EH (cell line): ENCODE measurements around the gene BAX.
A peak's percentile ranks its signal among the peaks of the same experiment; 100 is the strongest.
"Not testable (repeated sequence)": the region's sequence is repeated elsewhere in the genome, so short reads cannot be mapped to it uniquely, and the experiment has no call there.

Experiments
- DNase-seq: peaks from one replicate; pipeline ENCODE4 v3.0.0-alpha.2; 2015; ENCODE audit warnings: low read depth

The BAX gene

DNA sequence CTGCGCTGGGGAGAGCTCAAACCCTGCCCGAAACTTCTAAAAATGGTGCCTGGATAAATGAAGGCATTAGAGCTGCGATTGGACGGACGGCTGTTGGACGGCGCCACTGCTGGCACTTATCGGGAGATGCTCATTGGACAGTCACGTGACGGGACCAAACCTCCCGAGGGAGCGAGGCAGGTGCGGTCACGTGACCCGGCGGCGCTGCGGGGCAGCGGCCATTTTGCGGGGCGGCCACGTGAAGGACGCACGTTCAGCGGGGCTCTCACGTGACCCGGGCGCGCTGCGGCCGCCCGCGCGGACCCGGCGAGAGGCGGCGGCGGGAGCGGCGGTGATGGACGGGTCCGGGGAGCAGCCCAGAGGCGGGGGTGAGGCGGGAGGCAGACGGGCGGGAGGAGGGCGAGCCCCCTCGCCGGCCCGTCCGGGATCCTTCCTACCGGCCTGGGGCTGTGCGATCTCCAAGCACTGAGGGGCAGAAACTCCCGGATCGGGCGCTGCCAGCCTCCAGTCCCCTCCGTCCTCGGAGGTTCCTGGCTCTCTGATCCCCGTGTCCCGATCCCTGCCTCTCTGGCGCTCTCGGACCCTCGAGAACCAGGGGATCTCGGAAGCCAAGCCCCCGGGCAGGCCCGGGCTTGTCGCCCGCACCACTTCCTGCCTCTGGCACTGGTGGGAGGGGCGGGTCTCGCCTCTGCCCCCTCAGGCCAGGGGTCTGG is at the start of gene BAX:
TSS of gene BAX (plus strand) at position 281 of the 713 bp plus-strand sequence. CDS start at position 335, 54 bp downstream.
- peak; percentile 95 for DNase-seq

GRCh38 chr19:48905664-48906063 is 49.0 kb upstream of the BAX start:
- no peak for DNase-seq

GRCh38 chr19:48906324-48906723 is 48.4 kb upstream of the BAX start:
- DNase-seq: no peak

DNA sequence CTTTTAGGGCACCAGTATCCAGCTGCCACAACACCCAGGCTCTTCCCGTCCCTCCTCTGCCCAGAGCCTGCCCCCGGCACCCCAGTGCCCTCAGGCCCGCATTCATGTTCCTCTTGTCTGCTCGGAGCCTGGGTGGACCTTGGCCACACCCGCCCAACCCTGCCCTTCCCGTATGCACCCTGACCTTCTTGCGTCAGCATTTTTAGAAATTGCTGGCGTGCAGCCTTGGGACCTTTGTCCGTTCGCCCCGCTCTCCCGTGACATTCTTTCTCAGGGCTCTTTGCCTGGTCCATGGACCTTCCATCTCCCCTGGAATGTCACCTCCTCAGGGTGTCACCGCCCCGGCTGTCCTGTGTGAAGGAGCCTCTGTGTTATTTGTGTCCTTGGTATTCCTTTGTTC is 47.0 kb upstream of the BAX start:
- DNase-seq: no peak

- not testable (repeated sequence) for DNase-seq
Observed at GRCh38 chr19:48909424-48910077, 45.1 kb upstream of the BAX start.

GRCh38 chr19:48910803-48911202 is 43.9 kb upstream of the BAX start:
- no peak for DNase-seq

DNA sequence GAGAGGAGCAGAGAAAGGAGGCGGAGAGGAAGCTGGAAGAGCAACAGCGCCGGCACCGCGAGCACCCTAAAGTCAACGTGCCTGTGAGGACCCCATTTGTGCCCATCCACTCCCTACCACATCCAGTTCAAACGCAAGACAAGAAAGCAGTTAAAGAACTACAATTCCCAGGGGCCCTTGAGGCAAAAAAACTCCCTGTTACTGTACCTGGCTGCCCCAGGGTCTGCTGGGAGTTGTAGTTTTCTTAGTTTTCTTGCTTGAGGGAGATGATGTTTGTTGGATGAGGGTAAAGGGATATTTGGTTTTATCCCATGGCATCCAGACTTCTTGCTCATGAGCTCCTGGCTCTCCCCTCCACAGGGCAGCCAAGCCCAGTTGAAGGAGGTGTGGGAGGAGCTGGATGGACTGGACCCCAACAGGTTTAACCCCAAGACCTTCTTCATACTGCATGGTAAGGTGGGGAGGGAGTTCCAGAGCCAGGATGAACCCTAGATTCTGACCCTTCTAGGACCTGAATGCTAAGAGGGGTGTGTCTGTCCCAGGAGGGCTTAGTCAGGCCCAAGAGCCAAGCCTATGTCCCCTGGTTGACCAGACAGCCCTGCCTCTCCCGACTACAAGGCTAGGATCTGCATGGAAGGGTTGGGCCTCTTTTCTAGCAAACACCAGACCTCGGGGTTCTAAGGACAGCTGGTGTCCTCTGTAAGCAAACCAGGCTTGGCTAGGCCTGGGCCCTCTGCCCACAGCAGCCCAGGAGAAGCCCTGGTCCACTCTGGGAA is 41.4 kb upstream of the BAX start:
- DNase-seq: no peak

GRCh38 chr19:48914181-48914580 is 40.5 kb upstream of the BAX start:
- no peak for DNase-seq

GRCh38 chr19:48915757-48916156 is 38.9 kb upstream of the BAX start:
- no peak for DNase-seq

- DNase-seq: no peak
Observed at GRCh38 chr19:48918071-48918470, 36.6 kb upstream of the BAX start.

DNA sequence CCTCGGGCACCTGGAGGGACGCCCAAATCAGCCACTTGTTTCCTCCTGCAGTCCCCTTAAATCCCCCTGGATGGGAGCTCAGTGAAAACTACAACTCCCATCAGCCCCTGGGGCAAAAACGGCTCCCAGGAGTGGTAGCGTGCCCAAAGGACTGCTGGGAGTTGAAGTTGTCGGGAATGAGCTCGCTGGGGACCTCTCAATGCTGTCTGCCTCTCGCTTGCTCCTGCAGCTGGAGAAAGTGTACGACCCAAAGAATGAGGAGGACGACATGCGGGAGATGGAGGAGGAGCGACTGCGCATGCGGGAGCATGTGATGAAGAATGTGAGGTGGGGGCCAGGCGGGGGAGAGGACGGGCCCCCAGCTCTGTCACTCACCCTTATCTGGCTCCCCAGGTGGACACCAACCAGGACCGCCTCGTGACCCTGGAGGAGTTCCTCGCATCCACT is 35.9 kb upstream of the BAX start:
- DNase-seq: peak; percentile 36

- not testable (repeated sequence) for DNase-seq
Observed at GRCh38 chr19:48919271-48919670, 35.4 kb upstream of the BAX start.

GRCh38 chr19:48920949-48921348 is 33.7 kb upstream of the BAX start:
- no peak for DNase-seq

- no peak for DNase-seq
Observed at GRCh38 chr19:48921721-48922500, 32.8 kb upstream of the BAX start.

DNA sequence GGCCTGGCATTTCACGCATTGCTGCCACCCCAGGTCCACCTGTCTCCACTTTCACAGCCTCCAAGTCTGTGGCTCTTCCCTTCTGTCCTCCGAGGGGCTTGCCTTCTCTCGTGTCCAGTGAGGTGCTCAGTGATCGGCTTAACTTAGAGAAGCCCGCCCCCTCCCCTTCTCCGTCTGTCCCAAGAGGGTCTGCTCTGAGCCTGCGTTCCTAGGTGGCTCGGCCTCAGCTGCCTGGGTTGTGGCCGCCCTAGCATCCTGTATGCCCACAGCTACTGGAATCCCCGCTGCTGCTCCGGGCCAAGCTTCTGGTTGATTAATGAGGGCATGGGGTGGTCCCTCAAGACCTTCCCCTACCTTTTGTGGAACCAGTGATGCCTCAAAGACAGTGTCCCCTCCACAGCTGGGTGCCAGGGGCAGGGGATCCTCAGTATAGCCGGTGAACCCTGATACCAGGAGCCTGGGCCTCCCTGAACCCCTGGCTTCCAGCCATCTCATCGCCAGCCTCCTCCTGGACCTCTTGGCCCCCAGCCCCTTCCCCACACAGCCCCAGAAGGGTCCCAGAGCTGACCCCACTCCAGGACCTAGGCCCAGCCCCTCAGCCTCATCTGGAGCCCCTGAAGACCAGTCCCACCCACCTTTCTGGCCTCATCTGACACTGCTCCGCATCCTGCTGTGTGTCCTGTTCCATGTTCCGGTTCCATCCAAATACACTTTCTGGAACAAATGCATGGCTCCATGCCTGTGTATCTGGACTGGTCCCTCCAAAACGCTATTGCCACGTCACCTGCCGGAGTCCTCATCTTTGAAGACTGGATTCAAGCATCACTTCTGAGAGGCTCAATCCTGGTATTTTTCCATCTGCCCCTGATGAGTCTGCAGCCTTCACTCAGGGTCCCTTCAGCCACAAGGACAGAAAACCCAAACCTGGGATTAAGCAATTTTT is 31.9 kb upstream of the BAX start:
- DNase-seq: no peak

DNA sequence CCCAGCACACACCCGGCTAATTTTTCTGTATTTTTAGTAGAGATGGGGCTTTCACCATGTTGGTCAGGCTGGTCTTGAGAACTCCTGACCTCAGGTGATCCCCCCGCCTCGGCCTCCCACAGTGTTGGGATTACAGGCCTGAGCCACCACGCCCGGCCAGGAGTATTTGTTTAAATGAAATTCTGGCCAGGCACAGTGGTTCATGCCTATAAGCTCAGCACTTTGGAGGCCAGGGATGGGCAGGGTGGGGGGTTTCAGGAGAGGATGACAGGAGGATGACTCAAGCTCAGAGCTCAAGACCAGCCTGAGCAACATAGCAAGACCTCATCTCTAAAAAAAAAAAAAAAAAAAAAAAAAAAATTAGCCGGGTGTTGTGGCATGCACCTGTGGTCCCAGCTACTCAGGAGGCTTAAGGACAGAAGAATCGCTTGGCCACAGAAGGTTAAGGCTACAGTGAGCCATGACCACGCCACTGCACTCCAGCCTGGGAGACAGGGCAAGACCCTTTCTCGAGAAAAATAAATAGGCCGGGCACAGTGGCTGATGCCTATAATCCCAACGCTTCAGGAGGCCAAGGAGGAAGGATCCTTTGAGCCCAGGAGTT is 29.3 kb upstream of the BAX start:
- DNase-seq: peak; percentile 92

DNA sequence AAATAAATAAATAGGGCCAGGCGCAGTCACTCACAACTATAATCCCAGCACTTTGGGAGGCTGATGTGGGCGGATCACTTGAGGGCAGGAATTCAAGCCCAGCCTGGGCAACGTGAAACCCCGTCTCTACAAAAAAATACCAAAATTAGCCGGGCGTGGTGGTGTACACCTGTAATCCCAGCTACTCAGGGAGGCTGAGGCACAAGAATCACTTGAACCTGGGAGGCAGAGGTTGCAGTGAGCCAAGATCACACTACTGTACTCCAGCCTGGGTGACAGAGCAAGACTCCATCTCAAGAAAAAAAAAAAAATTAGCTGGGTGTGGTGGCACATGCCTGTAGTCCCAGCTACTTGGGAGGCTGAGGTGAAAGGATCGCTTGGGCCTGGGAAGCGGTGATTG is 28.8 kb upstream of the BAX start:
- DNase-seq: not testable (repeated sequence)

DNA sequence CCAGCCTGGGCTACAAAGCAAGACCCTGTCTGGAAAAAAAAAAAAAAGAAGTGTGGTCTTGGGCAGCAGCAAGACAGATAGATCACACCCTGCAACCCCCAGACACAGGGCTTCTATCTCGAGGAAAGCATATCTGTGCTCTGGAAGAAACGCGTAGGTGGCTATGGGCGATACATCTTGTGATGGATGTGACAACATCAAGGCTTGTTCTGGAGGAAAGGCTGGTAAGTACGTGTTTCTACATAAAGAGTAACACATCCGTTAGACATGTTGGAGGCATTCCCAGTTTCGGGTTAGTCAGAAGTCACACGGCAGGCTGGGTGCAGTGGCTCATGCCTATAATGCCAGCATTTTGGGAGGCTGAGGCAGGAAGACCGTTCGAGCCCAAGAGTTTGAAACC is 27.8 kb upstream of the BAX start:
- DNase-seq: peak; percentile 97

GRCh38 chr19:48927692-48928091 is 27.0 kb upstream of the BAX start:
- DNase-seq: not testable (repeated sequence)
